ENCODE results near the gene UBXN7.

Gene UBXN7

GRCh38 chr3:196406811-196407470 lies 25.3 kb downstream of the UBXN7 start:
- Histone ChIP-seq H3K9me3 (ENCODE audit: control extremely low read depth in 1 of 5, control insufficient read depth in 4 of 5, insufficient read depth in 2 of 5, low read depth in 1 of 5, low read length in 4 of 5) (peaks cover 0 to 14% (median 3%) of the 10 kb centered on the region in 5 experiments), H3K4me1 (ENCODE audit: control extremely low read depth in 1 of 4, control insufficient read depth in 4 of 4, insufficient read depth in 4 of 4, low read length in 3 of 4) (no peaks in the 10 kb centered on the region), H3K27me3 (replicated peaks in 2 of 5; ENCODE audit: control insufficient read depth in 4 of 5, insufficient read depth in 5 of 5, low read length in 4 of 5) (no peaks in the 10 kb centered on the region), H3K4me3 (ENCODE audit: control insufficient read depth in 1 of 7, extremely low read depth in 1 of 7, insufficient read depth in 4 of 7, low read depth in 2 of 7, low read length in 6 of 7) (no peak overlapping the region), H3K27ac (ENCODE audit: insufficient read depth in 1 of 2, low read depth in 1 of 2, low read length in 2 of 2, poor library complexity in 1 of 2, severe bottlenecking in 2 of 2) (no peak overlapping the region), H3K36me3 (ENCODE audit: control insufficient read depth in 4 of 4, insufficient read depth in 4 of 4, low read length in 3 of 4) (peaks cover 3 to 32% (median 6%) of the 10 kb centered on the region in 4 experiments)
- 100% methylated on average over 2 of the region's 8 CpGs for WGBS (ENCODE audit: insufficient coverage)
- POLR2A ChIA-PET = interaction anchor here (0.6 kb wide), 1 partner anchor 119 kb away, joined by 3 read pairs; the partner anchor contains the start of gene PCYT1A
- DNase-seq = no peak
- CTCF ChIA-PET = interaction anchor here (0.6 to 1.8 kb wide), 5 partner anchors 8 to 82 kb away, joined by 3 to 4 read pairs (median 3); no protein-coding TSS in a partner anchor

- H3K9me3 ChIP-seq (ENCODE audit: control extremely low read depth in 1 of 5, control insufficient read depth in 4 of 5, insufficient read depth in 2 of 5, low read depth in 1 of 5, low read length in 4 of 5) = no peaks in the 10 kb centered on the region
- CTCF ChIA-PET = interaction anchor here (1.0 kb wide), 1 partner anchor 17 kb away, joined by 4 read pairs; no protein-coding TSS in a partner anchor
- H3K27ac ChIP-seq (ENCODE audit: insufficient read depth in 1 of 2, low read depth in 1 of 2, low read length in 2 of 2, poor library complexity in 1 of 2, severe bottlenecking in 2 of 2) = no peak overlapping the region
- DNase-seq = no peak
- no peaks in the 10 kb centered on the region for H3K4me1 ChIP-seq (ENCODE audit: control extremely low read depth in 1 of 4, control insufficient read depth in 4 of 4, insufficient read depth in 4 of 4, low read length in 3 of 4)
- POLR2A ChIA-PET = interaction anchor here (0.6 kb wide), 1 partner anchor 10 kb away, joined by 5 read pairs; no protein-coding TSS in a partner anchor
- 93% methylated on average over 6 of the region's 6 CpGs for WGBS (ENCODE audit: insufficient coverage)
- no peak overlapping the region for H3K4me3 ChIP-seq (ENCODE audit: control insufficient read depth in 1 of 7, extremely low read depth in 1 of 7, insufficient read depth in 4 of 7, low read depth in 2 of 7, low read length in 6 of 7)
- no peaks in the 10 kb centered on the region for H3K27me3 ChIP-seq (replicated peaks in 2 of 5; ENCODE audit: control insufficient read depth in 4 of 5, insufficient read depth in 5 of 5, low read length in 4 of 5)
- H3K36me3 ChIP-seq (ENCODE audit: control insufficient read depth in 4 of 4, insufficient read depth in 4 of 4, low read length in 3 of 4) = peaks cover 14 to 52% (median 19%) of the 10 kb centered on the region in 4 experiments
Measured at GRCh38 chr3:196400331-196400730, 31.9 kb downstream of the UBXN7 start.

GRCh38 chr3:196399485-196399945 lies 32.7 kb downstream of the UBXN7 start:
- H3K27ac ChIP-seq (ENCODE audit: insufficient read depth in 1 of 2, low read depth in 1 of 2, low read length in 2 of 2, poor library complexity in 1 of 2, severe bottlenecking in 2 of 2) = no peak overlapping the region
- H3K36me3 ChIP-seq (ENCODE audit: control insufficient read depth in 4 of 4, insufficient read depth in 4 of 4, low read length in 3 of 4) = peaks cover 14 to 47% (median 17%) of the 10 kb centered on the region in 4 experiments
- DNase-seq = no peak
- 100% methylated on average over 1 of the region's 3 CpGs for WGBS (ENCODE audit: insufficient coverage)
- POLR2A ChIA-PET = no interaction called here
- H3K27me3 ChIP-seq (replicated peaks in 2 of 5; ENCODE audit: control insufficient read depth in 4 of 5, insufficient read depth in 5 of 5, low read length in 4 of 5) = no peaks in the 10 kb centered on the region
- H3K4me1 ChIP-seq (ENCODE audit: control extremely low read depth in 1 of 4, control insufficient read depth in 4 of 4, insufficient read depth in 4 of 4, low read length in 3 of 4) = no peaks in the 10 kb centered on the region
- no peaks in the 10 kb centered on the region for H3K9me3 ChIP-seq (ENCODE audit: control extremely low read depth in 1 of 5, control insufficient read depth in 4 of 5, insufficient read depth in 2 of 5, low read depth in 1 of 5, low read length in 4 of 5)
- H3K4me3 ChIP-seq (ENCODE audit: control insufficient read depth in 1 of 7, extremely low read depth in 1 of 7, insufficient read depth in 4 of 7, low read depth in 2 of 7, low read length in 6 of 7) = no peak overlapping the region
- CTCF ChIA-PET = interaction anchor here (1.0 kb wide), 1 partner anchor 18 kb away, joined by 4 read pairs; no protein-coding TSS in a partner anchor

- CTCF ChIA-PET = interaction anchor here (0.9 kb wide), 1 partner anchor 19 kb away, joined by 3 read pairs; no protein-coding TSS in a partner anchor
- no peak for DNase-seq
- no peak overlapping the region for H3K4me3 ChIP-seq (ENCODE audit: control insufficient read depth in 1 of 7, extremely low read depth in 1 of 7, insufficient read depth in 4 of 7, low read depth in 2 of 7, low read length in 6 of 7)
Measured at GRCh38 chr3:196398782-196399181, 33.4 kb downstream of the UBXN7 start.

GRCh38 chr3:196397941-196398340 lies 34.3 kb downstream of the UBXN7 start:
- no peak for DNase-seq
- ChIA-PET POLR2A (no interaction called here), CTCF (no interaction called here)
- Histone ChIP-seq H3K27me3 (replicated peaks in 2 of 5; ENCODE audit: control insufficient read depth in 4 of 5, insufficient read depth in 5 of 5, low read length in 4 of 5) (no peaks in the 10 kb centered on the region), H3K4me3 (ENCODE audit: control insufficient read depth in 1 of 7, extremely low read depth in 1 of 7, insufficient read depth in 4 of 7, low read depth in 2 of 7, low read length in 6 of 7) (no peak overlapping the region), H3K4me1 (ENCODE audit: control extremely low read depth in 1 of 4, control insufficient read depth in 4 of 4, insufficient read depth in 4 of 4, low read length in 3 of 4) (no peaks in the 10 kb centered on the region), H3K27ac (ENCODE audit: insufficient read depth in 1 of 2, low read depth in 1 of 2, low read length in 2 of 2, poor library complexity in 1 of 2, severe bottlenecking in 2 of 2) (no peak overlapping the region), H3K9me3 (ENCODE audit: control extremely low read depth in 1 of 5, control insufficient read depth in 4 of 5, insufficient read depth in 2 of 5, low read depth in 1 of 5, low read length in 4 of 5) (no peaks in the 10 kb centered on the region), H3K36me3 (ENCODE audit: control insufficient read depth in 4 of 4, insufficient read depth in 4 of 4, low read length in 3 of 4) (peaks cover 14 to 46% (median 21%) of the 10 kb centered on the region in 4 experiments)
- 83% methylated on average over 3 of the region's 3 CpGs for WGBS (ENCODE audit: insufficient coverage)

More at GRCh38 chr3:196398782-196399181, 33.4 kb downstream of the UBXN7 start:
- no peaks in the 10 kb centered on the region for H3K27me3 ChIP-seq (replicated peaks in 2 of 5; ENCODE audit: control insufficient read depth in 4 of 5, insufficient read depth in 5 of 5, low read length in 4 of 5)
- H3K4me1 ChIP-seq (ENCODE audit: control extremely low read depth in 1 of 4, control insufficient read depth in 4 of 4, insufficient read depth in 4 of 4, low read length in 3 of 4) = no peaks in the 10 kb centered on the region
- H3K27ac ChIP-seq (ENCODE audit: insufficient read depth in 1 of 2, low read depth in 1 of 2, low read length in 2 of 2, poor library complexity in 1 of 2, severe bottlenecking in 2 of 2) = no peak overlapping the region
- POLR2A ChIA-PET = no interaction called here
- H3K9me3 ChIP-seq (ENCODE audit: control extremely low read depth in 1 of 5, control insufficient read depth in 4 of 5, insufficient read depth in 2 of 5, low read depth in 1 of 5, low read length in 4 of 5) = no peaks in the 10 kb centered on the region
- H3K36me3 ChIP-seq (ENCODE audit: control insufficient read depth in 4 of 4, insufficient read depth in 4 of 4, low read length in 3 of 4) = peaks cover 14 to 46% (median 20%) of the 10 kb centered on the region in 4 experiments
- 100% methylated on average over 6 of the region's 7 CpGs for WGBS (ENCODE audit: insufficient coverage)

- Histone ChIP-seq H3K27ac (ENCODE audit: insufficient read depth in 1 of 2, low read depth in 1 of 2, low read length in 2 of 2, poor library complexity in 1 of 2, severe bottlenecking in 2 of 2) (no peak overlapping the region), H3K4me3 (ENCODE audit: control insufficient read depth in 1 of 7, extremely low read depth in 1 of 7, insufficient read depth in 4 of 7, low read depth in 2 of 7, low read length in 6 of 7) (no peak overlapping the region), H3K9me3 (ENCODE audit: control extremely low read depth in 1 of 5, control insufficient read depth in 4 of 5, insufficient read depth in 2 of 5, low read depth in 1 of 5, low read length in 4 of 5) (peaks cover 0 to 2% (median 0%) of the 10 kb centered on the region in 5 experiments), H3K27me3 (replicated peaks in 2 of 5; ENCODE audit: control insufficient read depth in 4 of 5, insufficient read depth in 5 of 5, low read length in 4 of 5) (no peaks in the 10 kb centered on the region), H3K36me3 (ENCODE audit: control insufficient read depth in 4 of 4, insufficient read depth in 4 of 4, low read length in 3 of 4) (peaks cover 13 to 52% (median 27%) of the 10 kb centered on the region in 4 experiments), H3K4me1 (ENCODE audit: control extremely low read depth in 1 of 4, control insufficient read depth in 4 of 4, insufficient read depth in 4 of 4, low read length in 3 of 4) (no peaks in the 10 kb centered on the region)
- CTCF ChIA-PET = no interaction called here
- no peak for DNase-seq
- WGBS (ENCODE audit: insufficient coverage) = 96% methylated on average over 3 of the region's 3 CpGs
- POLR2A ChIA-PET = interaction anchor here (0.6 kb wide), 1 partner anchor 11 kb away, joined by 5 read pairs; no protein-coding TSS in a partner anchor
Measured at GRCh38 chr3:196390116-196390515, 42.1 kb downstream of the UBXN7 start.

- no peak overlapping the region for H3K27ac ChIP-seq (ENCODE audit: insufficient read depth in 1 of 2, low read depth in 1 of 2, low read length in 2 of 2, poor library complexity in 1 of 2, severe bottlenecking in 2 of 2)
- no peak overlapping the region for H3K4me3 ChIP-seq (ENCODE audit: control insufficient read depth in 1 of 7, extremely low read depth in 1 of 7, insufficient read depth in 4 of 7, low read depth in 2 of 7, low read length in 6 of 7)
- peaks cover 0 to 2% (median 0%) of the 10 kb centered on the region in 5 experiments for H3K9me3 ChIP-seq (ENCODE audit: control extremely low read depth in 1 of 5, control insufficient read depth in 4 of 5, insufficient read depth in 2 of 5, low read depth in 1 of 5, low read length in 4 of 5)
- ChIA-PET CTCF (interaction anchor here (1.1 kb wide), 1 partner anchor 98 kb away, joined by 3 read pairs; no protein-coding TSS in a partner anchor), POLR2A (no interaction called here)
- peaks cover 10 to 49% (median 26%) of the 10 kb centered on the region in 4 experiments for H3K36me3 ChIP-seq (ENCODE audit: control insufficient read depth in 4 of 4, insufficient read depth in 4 of 4, low read length in 3 of 4)
- no peaks in the 10 kb centered on the region for H3K27me3 ChIP-seq (replicated peaks in 2 of 5; ENCODE audit: control insufficient read depth in 4 of 5, insufficient read depth in 5 of 5, low read length in 4 of 5)
- 96% methylated on average over 3 of the region's 3 CpGs for WGBS (ENCODE audit: insufficient coverage)
- H3K4me1 ChIP-seq (ENCODE audit: control extremely low read depth in 1 of 4, control insufficient read depth in 4 of 4, insufficient read depth in 4 of 4, low read length in 3 of 4) = no peaks in the 10 kb centered on the region
- DNase-seq = no peak
Measured at GRCh38 chr3:196388956-196389355, 43.3 kb downstream of the UBXN7 start.
